GM12872 (cell line): ENCODE results near the gene FPR1.
A peak's percentile ranks its signal among the peaks of the same experiment; 100 is the strongest.

Source experiments
- TF ChIP-seq, protein P1 (sequence below): IDR thresholded peaks from 3 replicates; pipeline ENCODE4 v1.5.1; 2011; ENCODE audit warnings: low read depth, mild to moderate bottlenecking, low read length, moderate library complexity; ENCODE audit not compliant: insufficient read depth

Gene FPR1

DNA sequence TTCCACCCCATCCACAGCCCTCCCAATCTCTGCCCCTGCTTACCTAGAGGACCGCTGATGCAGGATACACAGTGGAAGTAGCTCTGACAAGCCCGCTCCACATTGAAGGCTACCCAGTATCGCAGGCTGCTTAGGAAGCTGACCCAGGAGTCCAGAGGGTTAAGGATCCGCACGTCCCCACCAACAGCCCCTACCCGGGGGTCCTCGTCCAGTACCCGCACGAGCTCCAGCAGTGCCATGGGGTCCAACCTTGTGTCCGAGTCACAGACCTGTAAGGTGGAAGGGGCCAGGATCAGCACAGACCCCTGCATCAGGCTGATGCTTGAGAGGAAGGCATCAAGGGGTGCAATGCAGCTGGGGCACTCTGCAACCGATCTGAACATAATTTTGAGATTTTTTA is 34.8 kb downstream of the FPR1 start:
- TF ChIP-seq, protein P1, sequence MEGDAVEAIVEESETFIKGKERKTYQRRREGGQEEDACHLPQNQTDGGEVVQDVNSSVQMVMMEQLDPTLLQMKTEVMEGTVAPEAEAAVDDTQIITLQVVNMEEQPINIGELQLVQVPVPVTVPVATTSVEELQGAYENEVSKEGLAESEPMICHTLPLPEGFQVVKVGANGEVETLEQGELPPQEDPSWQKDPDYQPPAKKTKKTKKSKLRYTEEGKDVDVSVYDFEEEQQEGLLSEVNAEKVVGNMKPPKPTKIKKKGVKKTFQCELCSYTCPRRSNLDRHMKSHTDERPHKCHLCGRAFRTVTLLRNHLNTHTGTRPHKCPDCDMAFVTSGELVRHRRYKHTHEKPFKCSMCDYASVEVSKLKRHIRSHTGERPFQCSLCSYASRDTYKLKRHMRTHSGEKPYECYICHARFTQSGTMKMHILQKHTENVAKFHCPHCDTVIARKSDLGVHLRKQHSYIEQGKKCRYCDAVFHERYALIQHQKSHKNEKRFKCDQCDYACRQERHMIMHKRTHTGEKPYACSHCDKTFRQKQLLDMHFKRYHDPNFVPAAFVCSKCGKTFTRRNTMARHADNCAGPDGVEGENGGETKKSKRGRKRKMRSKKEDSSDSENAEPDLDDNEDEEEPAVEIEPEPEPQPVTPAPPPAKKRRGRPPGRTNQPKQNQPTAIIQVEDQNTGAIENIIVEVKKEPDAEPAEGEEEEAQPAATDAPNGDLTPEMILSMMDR, result no peak

DNA sequence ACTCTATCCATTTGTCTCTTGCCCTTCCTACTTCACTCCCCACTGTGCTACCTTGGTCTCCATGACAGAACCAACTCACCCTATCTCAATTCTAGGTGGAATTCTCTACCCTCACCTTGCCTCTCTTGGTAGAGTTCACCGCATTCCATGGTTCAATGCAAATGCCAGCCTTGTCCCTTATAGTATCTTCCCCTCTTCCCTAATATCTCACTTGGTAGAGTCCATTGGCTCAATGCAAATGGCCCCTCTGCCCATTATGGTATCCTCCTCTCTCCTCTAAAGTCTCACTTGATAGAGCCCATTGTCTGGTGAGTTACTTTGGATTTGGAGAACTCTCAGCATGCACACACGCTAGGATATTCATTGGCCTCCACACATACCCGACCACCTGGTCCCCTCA is 35.8 kb downstream of the FPR1 start:
- TF ChIP-seq, protein P1, result no peak

DNA sequence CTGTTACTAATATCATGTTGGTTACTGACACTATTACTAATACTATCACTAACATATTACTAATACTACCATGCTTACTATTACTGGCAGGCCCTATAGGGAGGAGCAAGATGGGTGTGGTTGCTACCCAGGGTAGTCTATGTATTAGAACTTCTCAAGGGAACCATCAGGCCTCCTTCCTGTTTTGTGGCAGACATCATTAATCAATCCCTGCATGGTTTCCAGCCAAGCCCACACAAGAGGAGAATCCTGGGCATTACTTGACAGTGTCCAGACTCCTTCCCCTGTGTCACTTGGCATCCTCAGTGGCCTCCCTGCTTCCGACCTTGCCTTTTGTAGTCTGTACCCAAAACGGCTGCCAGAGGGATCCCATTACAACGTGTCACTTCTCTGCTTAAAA is 36.8 kb downstream of the FPR1 start:
- TF ChIP-seq, protein P1, result no peak

DNA sequence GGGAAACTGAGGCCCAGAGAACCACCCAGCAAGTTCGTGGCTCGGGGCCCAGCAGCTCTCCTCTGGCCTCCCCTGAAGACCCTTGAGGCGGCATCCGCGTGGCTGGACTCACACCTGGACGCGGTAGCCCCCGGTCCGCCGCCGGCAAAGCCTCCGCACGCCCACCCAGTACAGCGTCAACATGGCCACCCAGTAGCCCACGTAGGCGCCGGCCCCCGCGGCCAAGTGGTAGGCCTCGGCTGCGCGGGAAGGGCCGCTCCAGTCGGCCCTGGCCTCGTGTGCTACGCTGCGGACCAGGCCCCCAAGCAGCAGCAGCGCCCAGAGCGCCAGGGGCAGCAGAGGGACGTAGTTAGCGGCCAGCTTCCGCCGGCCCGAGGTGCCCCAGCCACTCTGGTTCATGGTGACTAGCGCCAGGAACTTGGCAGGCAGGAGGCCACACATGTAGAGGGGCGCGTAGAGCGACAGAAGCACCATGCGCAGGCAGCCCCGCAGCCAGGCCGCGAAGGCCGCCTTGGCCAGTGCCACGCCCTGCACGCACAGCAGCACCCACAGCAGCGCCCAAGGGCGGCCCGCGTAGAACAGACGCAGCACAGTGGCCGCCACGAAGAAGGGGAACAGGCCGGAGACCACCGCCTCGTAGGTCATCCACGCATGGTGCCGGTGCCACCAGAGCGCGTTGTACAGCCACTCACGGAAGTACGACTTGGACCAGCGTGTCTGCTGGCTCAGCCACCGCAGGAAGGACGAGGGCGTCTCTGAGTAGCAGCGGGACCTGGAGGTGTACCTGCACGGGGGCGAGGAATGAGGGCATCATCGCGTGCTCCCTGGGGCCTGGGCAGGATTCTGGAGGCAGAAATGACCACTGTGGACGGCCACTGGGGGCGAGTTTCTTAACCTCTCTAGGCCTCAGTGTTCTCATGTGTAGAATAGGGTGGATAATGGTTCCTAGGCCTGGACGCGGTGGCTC is 38.1 kb downstream of the FPR1 start:
- TF ChIP-seq, protein P1, result no peak

DNA sequence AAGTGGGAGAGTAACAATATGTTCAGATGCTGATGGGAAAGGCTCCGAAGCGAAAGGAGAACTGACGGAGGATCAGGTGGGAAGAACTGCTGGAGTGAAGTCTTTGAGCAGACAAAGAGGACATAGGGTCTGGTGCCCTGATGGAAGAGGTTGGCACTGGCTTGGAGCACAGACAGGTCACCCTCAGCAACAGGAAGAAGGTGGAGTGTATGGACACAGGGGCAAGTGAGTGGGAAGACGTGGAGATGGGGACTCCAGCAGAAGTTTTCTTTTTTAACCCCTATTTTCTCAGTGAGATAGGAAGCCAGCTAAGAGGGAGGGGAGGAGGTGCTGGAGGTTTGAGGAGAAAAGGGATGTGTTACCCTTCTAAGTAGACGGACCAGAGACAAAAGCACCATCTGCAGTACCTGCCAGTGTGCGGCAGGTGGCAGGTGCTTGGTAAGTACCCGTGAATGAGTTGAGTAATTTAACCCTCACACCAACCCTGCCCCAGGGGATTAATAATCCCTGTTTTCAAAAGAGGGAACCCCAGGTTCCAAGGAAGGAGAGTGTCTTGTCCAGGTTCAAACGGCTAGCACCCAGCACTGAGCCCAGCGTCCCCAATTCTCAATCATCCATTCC is 39.1 kb downstream of the FPR1 start:
- TF ChIP-seq, protein P1, result peak; percentile 42; the same call in 2 of the 3 replicates

DNA sequence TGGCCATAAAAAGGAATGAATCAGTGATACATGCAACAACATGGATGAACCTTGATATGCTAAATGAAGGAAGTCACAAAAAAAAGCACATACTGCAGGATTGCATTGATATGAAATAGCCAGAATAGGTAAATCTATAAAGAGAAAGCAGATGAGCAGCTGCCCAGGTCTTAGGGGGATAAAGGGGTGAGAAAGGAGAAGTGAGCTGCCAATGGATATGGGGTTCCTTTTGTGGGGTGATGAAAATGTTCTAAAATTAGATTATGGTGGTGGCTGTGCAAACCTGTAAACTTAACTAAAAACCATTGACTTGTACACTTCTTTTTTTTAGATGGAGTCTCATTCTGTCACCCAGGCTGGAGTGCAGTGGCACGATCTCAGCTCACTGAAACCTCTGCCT is 40.0 kb downstream of the FPR1 start:
- TF ChIP-seq, protein P1, result no peak

DNA sequence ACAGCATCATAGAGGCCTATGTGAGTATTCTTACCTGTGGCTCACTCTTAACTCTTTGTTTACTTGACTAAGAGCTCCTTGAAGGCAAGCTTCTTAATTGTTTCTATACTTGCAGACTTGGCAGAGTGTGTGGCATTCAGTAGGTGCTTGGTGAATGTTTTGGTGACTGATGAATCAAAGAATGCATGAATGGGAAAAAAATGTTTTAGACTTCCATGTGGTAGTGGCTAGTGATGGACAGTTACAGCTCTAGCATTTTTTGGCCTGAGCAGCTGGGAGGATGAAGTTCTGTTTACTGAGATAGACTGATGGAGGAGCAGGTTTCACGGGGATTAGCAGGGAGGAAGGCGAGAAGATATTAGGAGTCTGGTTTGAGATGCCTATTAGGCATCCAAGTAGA is 41.5 kb downstream of the FPR1 start:
- TF ChIP-seq, protein P1, result no peak
